ENCODE measurements around the gene ARHGAP22. TPM values are rescaled to one million over a fixed set of nuclear protein-coding genes. Genes with fewer than 3 reads are reported as not detected.

ARHGAP22 gene
- total RNA-seq, 1 donor from 2014 or later: 3.2 TPM

GRCh38 chr10:48475943-48476278 lies 129.0 kb downstream of the ARHGAP22 start:
- Histone ChIP-seq H3K4me3 (no peak overlapping the region), H3K27me3 (no peaks in the 10 kb centered on the region), H3K36me3 (no peaks in the 10 kb centered on the region), H3K27ac (no peak overlapping the region), H3K4me1 (no peaks in the 10 kb centered on the region), H3K9me3 (no peaks in the 10 kb centered on the region)
- intact Hi-C loops (cut with DNase I): no loop called here
- TF ChIP-seq POLR2A (IDR thresholded peaks at IDR 0.05): no peak
- TF ChIP-seq POLR2AphosphoS5 (IDR thresholded peaks at IDR 0.05; ENCODE audit: insufficient read depth in 1 of 2, low read depth in 1 of 2): no peak
- TF ChIP-seq CTCF (IDR thresholded peaks at IDR 0.05): no peak
- peak in 1 of 2 donors; percentile 71 for DNase-seq (ENCODE audit: extremely low spot score in 2 of 2)

GRCh38 chr10:48474765-48475365 lies 130.0 kb downstream of the ARHGAP22 start:
- no peaks in the 10 kb centered on the region for H3K4me1 ChIP-seq
- intact Hi-C loops (cut with DNase I): no loop called here
- no peak overlapping the region for H3K4me3 ChIP-seq
- H3K27ac ChIP-seq: no peak overlapping the region
- H3K9me3 ChIP-seq: no peaks in the 10 kb centered on the region
- no peak for DNase-seq (ENCODE audit: extremely low spot score in 2 of 2)
- H3K36me3 ChIP-seq: no peaks in the 10 kb centered on the region
- TF ChIP-seq CTCF (IDR thresholded peaks at IDR 0.05) (no peak), POLR2A (IDR thresholded peaks at IDR 0.05) (no peak), POLR2AphosphoS5 (IDR thresholded peaks at IDR 0.05; ENCODE audit: insufficient read depth in 1 of 2, low read depth in 1 of 2) (no peak)
- no peaks in the 10 kb centered on the region for H3K27me3 ChIP-seq

GRCh38 chr10:48473704-48474103 lies 131.2 kb downstream of the ARHGAP22 start:
- H3K27ac ChIP-seq: no peak overlapping the region
- no peaks in the 10 kb centered on the region for H3K9me3 ChIP-seq
- intact Hi-C loops (cut with DNase I): no loop called here
- H3K36me3 ChIP-seq: no peaks in the 10 kb centered on the region
- H3K27me3 ChIP-seq: no peaks in the 10 kb centered on the region
- DNase-seq (ENCODE audit: extremely low spot score in 2 of 2): no peak
- no peaks in the 10 kb centered on the region for H3K4me1 ChIP-seq
- TF ChIP-seq POLR2AphosphoS5 (IDR thresholded peaks at IDR 0.05; ENCODE audit: insufficient read depth in 1 of 2, low read depth in 1 of 2) (no peak), CTCF (IDR thresholded peaks at IDR 0.05) (no peak), POLR2A (IDR thresholded peaks at IDR 0.05) (no peak)
- no peak overlapping the region for H3K4me3 ChIP-seq

GRCh38 chr10:48472501-48473069 lies 132.3 kb downstream of the ARHGAP22 start:
- H3K4me1 ChIP-seq: no peaks in the 10 kb centered on the region
- no peaks in the 10 kb centered on the region for H3K27me3 ChIP-seq
- TF ChIP-seq POLR2AphosphoS5 (IDR thresholded peaks at IDR 0.05; ENCODE audit: insufficient read depth in 1 of 2, low read depth in 1 of 2): no peak
- TF ChIP-seq POLR2A (IDR thresholded peaks at IDR 0.05): no peak
- TF ChIP-seq CTCF (IDR thresholded peaks at IDR 0.05): no peak
- no peak for DNase-seq (ENCODE audit: extremely low spot score in 2 of 2)
- no peaks in the 10 kb centered on the region for H3K9me3 ChIP-seq
- intact Hi-C loops (cut with DNase I): no loop called here
- H3K4me3 ChIP-seq: no peak overlapping the region
- no peaks in the 10 kb centered on the region for H3K36me3 ChIP-seq
- H3K27ac ChIP-seq: no peak overlapping the region

All from vagina (tissue), 2 donors.